Gastrocnemius medialis (tissue), 4 donors: ENCODE measurements around the gene GLI3.

ENCODE experiments used
- POLR2A ChIP-seq, 2 donors: fragments of 450-650 bp; IDR thresholded peaks; one replicate each; pipeline ENCODE4 v1.6.1; 2017; ENCODE audit warnings: antibody characterized with exemption in 2 of 2, mild to moderate bottlenecking in 2 of 2, moderate library complexity in 2 of 2
- TF ChIP-seq, protein P1 (sequence below), 5 experiments: fragments of 450-650 bp in 3 of 5; fragments of 200-600 bp in 2 of 5; sonication (generic) in 2 of 5; IDR thresholded peaks in 4 of 5; conservative IDR thresholded peaks in 1 of 5; 1 replicate in 4 of 5; 2 replicates in 1 of 5; pipeline ENCODE4 v1.5.1; 2016 to 2019; ENCODE audit warnings: antibody characterized with exemption in 5 of 5, mild to moderate bottlenecking in 3 of 5, moderate library complexity in 3 of 5

DNA sequence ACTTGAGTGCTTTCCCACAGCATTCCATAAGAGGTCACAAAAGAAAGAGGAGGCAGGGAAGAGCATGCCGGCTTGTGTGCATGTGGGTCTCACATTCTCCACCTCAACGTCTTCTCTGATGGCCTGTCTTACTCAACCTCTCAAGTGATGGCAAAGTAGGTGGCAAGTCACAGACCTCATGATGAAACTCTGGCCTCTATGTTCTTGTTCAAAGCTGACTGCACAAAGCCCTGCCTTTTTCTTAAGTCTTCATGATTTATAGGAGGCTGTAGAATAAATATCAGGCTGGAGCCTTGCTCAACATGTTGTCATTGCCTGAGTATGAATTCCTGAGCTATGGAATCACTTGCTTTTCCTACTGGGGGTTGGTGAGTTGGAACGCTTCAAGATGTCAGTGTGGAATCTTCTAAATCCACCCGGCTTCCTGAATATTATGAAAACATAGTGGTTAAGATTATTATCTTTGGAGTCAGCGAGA, 320.5 kb downstream of the GLI3 start:
- TF ChIP-seq, protein P1, sequence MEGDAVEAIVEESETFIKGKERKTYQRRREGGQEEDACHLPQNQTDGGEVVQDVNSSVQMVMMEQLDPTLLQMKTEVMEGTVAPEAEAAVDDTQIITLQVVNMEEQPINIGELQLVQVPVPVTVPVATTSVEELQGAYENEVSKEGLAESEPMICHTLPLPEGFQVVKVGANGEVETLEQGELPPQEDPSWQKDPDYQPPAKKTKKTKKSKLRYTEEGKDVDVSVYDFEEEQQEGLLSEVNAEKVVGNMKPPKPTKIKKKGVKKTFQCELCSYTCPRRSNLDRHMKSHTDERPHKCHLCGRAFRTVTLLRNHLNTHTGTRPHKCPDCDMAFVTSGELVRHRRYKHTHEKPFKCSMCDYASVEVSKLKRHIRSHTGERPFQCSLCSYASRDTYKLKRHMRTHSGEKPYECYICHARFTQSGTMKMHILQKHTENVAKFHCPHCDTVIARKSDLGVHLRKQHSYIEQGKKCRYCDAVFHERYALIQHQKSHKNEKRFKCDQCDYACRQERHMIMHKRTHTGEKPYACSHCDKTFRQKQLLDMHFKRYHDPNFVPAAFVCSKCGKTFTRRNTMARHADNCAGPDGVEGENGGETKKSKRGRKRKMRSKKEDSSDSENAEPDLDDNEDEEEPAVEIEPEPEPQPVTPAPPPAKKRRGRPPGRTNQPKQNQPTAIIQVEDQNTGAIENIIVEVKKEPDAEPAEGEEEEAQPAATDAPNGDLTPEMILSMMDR (IDR thresholded peaks at IDR 0.05 in 4 of 5, conservative IDR thresholded peaks at IDR 0.05 in 1 of 5), result no peak
- no peak for TF ChIP-seq POLR2A (IDR thresholded peaks at IDR 0.05)
